ENCODE results near the gene PYGL.

Gene PYGL

DNA sequence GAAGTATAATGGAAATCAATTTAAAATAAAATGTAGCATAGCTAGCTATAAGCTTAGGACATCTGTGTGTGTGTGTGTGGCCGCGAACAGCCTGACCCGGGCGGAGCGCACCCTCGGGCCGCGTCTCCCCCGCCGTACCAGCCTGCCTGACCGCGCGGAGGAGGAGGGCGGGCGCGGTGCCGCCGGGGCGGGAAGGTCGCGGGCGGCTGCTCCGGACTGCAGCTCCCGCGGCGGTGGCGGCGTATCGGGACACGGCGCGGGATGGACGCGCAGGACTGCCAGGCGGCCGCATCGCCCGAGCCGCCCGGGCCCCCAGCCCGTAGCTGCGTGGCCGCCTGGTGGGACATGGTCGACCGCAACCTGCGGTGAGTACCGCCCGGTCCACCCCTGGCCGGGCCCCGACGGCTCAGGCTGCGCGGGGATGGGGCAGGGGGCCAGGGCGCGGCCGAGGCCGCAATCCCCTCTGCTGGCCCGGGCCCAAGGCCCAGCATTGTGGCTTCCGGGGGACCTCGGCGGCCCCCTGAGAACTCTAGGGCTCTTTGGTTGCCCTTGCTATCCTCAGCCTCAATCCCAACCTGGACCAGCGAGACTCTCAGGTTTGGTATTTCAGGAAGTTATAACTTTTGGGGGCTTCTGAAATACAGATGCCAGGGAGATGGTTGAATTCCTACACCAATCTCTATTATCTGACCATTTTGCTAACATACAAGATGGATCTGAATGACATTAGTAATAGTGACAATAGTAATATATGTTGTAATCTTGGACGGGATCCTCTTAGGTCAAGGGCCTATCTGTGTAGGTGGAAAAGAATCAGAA is 72.2 kb downstream of the PYGL start, which contains the start of gene ABHD12B:
Gene ABHD12B (plus strand): TSS at position 140 of the 819 bp plus-strand sequence. CDS start 122 bp downstream, at position 262.
- H3K4me3 ChIP-seq (ENCODE audit: control insufficient read depth, low read depth, low read length), result no peak within 1 kb of the TSS
- TF ChIP-seq, protein P1, sequence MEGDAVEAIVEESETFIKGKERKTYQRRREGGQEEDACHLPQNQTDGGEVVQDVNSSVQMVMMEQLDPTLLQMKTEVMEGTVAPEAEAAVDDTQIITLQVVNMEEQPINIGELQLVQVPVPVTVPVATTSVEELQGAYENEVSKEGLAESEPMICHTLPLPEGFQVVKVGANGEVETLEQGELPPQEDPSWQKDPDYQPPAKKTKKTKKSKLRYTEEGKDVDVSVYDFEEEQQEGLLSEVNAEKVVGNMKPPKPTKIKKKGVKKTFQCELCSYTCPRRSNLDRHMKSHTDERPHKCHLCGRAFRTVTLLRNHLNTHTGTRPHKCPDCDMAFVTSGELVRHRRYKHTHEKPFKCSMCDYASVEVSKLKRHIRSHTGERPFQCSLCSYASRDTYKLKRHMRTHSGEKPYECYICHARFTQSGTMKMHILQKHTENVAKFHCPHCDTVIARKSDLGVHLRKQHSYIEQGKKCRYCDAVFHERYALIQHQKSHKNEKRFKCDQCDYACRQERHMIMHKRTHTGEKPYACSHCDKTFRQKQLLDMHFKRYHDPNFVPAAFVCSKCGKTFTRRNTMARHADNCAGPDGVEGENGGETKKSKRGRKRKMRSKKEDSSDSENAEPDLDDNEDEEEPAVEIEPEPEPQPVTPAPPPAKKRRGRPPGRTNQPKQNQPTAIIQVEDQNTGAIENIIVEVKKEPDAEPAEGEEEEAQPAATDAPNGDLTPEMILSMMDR (conservative IDR thresholded peaks at IDR 0.05; ENCODE audit: control insufficient read depth, insufficient read depth, low read depth, low read length), result no peak
- DNase-seq (ENCODE audit: low read depth), result no peak

DNA sequence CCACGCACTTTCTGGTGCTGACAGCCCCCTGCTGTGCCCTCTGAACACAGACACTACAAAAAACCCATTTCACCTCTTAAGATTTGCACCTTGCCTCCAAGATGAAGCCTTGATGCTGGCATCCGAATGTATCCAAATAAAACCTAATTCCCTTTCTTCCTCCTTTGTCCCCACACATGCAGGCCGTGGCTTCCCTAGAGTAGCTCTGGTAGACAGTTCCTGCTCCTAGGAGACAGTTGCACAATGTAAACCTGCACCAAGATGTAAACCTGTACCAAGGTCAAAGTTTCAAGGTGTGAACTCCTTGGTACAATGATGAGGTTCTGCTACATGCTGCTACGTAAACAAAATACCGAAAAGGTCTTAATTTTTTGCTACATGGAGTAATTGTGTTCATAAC is 73.1 kb downstream of the PYGL start:
- H3K4me3 ChIP-seq (ENCODE audit: control insufficient read depth, low read depth, low read length), result no peak overlapping the region
- no peak for DNase-seq (ENCODE audit: low read depth)
- TF ChIP-seq, protein P1 (conservative IDR thresholded peaks at IDR 0.05; ENCODE audit: control insufficient read depth, insufficient read depth, low read depth, low read length), result no peak

DNA sequence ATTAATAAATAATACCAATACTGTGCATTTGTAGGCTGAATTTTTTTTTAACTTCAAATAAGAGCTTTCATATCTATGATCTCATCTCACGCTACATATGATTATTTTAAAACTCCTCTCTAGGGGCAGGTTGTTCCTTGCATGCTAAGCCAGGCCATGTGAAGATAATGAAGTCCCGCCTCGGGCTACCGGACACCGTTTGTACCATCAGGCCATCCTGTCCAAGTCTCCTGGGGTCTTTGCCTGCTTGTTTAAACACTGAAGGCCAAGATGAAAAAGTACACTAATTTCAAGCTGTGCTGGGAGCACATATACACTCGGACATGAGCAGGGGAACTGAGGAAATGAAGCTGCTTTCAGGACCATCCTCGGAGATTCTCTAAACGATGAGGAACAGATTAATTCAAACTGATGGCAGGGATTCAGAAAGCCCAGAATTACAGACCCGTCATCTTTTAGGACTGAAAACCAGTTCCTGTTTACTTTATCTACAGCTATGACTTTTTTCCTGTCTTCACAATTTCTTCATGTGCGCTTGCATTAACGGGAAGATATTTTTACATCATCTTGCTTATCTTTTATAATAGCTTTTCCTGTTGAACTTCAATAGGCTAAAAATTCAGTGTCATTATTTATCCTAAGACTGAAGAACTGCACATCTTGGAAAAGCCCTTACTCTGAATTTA is 78.7 kb downstream of the PYGL start:
- H3K4me3 ChIP-seq (ENCODE audit: control insufficient read depth, low read depth, low read length), result no peak overlapping the region
- TF ChIP-seq, protein P1 (conservative IDR thresholded peaks at IDR 0.05; ENCODE audit: control insufficient read depth, insufficient read depth, low read depth, low read length), result no peak
- DNase-seq (ENCODE audit: low read depth), result no peak

DNA sequence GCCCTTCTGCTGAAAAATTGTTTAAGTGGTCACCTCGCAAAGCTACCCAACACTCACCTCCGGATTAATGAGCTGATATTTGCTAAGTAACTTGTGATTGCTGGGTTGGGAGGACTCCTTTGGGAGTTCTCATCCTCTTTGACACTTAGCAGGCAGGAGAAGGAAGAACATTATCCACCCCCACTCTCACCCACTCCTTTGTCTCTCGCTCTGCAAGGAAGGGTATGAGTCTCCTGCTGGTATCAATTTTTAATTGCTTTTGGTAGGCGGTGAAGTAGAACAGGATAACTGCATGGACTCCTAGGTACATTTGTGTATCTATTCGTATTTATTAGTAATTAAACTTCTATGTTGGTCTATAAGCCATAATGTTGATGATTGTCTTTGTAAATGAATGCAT is 79.3 kb downstream of the PYGL start:
- TF ChIP-seq, protein P1 (conservative IDR thresholded peaks at IDR 0.05; ENCODE audit: control insufficient read depth, insufficient read depth, low read depth, low read length), result no peak

DNA sequence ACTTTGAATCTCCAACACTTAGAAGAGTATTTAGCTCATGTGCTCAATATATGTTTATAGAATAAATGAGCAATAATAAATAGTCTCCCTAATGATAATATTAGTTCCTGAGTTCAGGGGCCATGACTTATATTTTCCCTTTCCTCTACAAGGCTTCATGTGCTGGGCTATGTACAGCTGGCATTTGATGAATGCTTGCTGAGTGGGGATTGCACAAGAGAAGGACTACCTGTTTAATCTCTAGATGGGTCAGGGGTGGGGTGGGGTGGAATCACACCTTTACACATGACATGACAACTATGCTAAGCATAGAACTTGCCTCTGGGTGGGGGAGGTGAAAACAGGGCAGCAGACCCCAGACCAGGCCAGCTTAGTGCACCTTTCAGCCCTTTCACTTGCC is 80.0 kb downstream of the PYGL start:
- no peak overlapping the region for H3K4me3 ChIP-seq (ENCODE audit: control insufficient read depth, low read depth, low read length)
- TF ChIP-seq, protein P1 (conservative IDR thresholded peaks at IDR 0.05; ENCODE audit: control insufficient read depth, insufficient read depth, low read depth, low read length), result no peak
- DNase-seq (ENCODE audit: low read depth), result no peak

More for the DNA sequence above, 79.3 kb downstream of the PYGL start:
- no peak for DNase-seq (ENCODE audit: low read depth)
- no peak overlapping the region for H3K4me3 ChIP-seq (ENCODE audit: control insufficient read depth, low read depth, low read length)

DNA sequence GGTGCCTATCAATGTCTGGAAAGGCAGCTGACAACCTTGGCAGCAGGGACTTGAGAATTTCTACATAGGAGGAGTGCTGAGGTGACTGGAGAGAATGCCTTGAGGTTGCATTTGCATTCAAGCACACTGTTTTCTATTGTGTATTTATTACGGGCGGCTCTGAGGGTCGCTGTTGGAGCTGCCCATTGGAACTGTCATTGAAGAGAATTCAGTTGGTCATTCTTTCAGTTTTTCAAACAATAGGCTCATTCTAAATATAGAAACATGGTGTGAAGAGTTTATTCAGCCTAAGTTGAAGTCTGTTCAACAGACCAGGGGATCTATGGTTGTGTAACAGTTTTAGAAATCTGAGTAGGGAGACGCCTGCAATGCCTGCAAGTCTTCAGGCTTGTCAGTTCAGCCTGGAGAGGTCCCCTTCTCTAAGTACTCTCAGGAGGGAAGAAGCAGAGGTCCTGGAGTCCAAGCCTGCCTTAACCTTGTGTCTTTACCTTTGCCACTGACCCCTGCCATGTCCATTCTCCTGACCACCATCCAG is 82.2 kb downstream of the PYGL start:
- DNase-seq (ENCODE audit: low read depth), result no peak
- TF ChIP-seq, protein P1 (conservative IDR thresholded peaks at IDR 0.05; ENCODE audit: control insufficient read depth, insufficient read depth, low read depth, low read length), result no peak
- H3K4me3 ChIP-seq (ENCODE audit: control insufficient read depth, low read depth, low read length), result no peak overlapping the region
